Measurements from ENCODE around the gene GALNT1. TPM values are rescaled to one million over a fixed set of nuclear protein-coding genes. Genes with fewer than 3 reads are reported as not detected.

The GALNT1 gene
- total RNA-seq, 1 experiment from 2014 or later, result 54.7 TPM

GRCh38 chr18:35749701-35750100 lies 168.2 kb downstream of the GALNT1 start:
- Histone ChIP-seq H3K36me3 (ENCODE audit: control insufficient read depth in 1 of 2, insufficient read depth in 2 of 2, low read length in 2 of 2) (no peaks in the 10 kb centered on the region), H3K9me2 (ENCODE audit: insufficient read depth) (no peaks in the 10 kb centered on the region), H3K27me3 (ENCODE audit: insufficient read depth, low read length) (no peaks in the 10 kb centered on the region; the same call in 1 of the 2 replicates), H3K79me2 (ENCODE audit: insufficient read depth, low read length) (no peaks in the 10 kb centered on the region), H3K27ac (ENCODE audit: low read depth, low read length) (no peak overlapping the region), H3K4me3 (replicated peaks in 1 of 2; ENCODE audit: low read depth in 1 of 2, low read length in 2 of 2) (no peak overlapping the region), H3K9ac (ENCODE audit: low read length) (no peak overlapping the region), H3K9me3 (ENCODE audit: control insufficient read depth in 1 of 2, insufficient read depth in 1 of 2, low read depth in 1 of 2, low read length in 2 of 2) (no peaks in the 10 kb centered on the region), H4K20me1 (ENCODE audit: insufficient read depth) (no peaks in the 10 kb centered on the region), H3K4me1 (ENCODE audit: control insufficient read depth in 1 of 2, insufficient read depth in 2 of 2, low read length in 2 of 2) (no peaks in the 10 kb centered on the region), H2AFZ (ENCODE audit: low read depth, low read length, poor library complexity, severe bottlenecking) (no peak overlapping the region), H3K4me2 (ENCODE audit: low read length) (no peak overlapping the region)
- POLR2A ChIA-PET, result no interaction called here
- CTCF ChIA-PET, result no interaction called here
- BruUV-seq (replicated peaks), result no TSS peak
- RAD21 ChIA-PET (ENCODE audit: low non-redundant PET in 1 of 2, low total read pairs in 2 of 2, uncharacterized antibody in 2 of 2, unreplicated experiment in 2 of 2), result no interaction called here
- TF ChIP-seq REST (IDR thresholded peaks at IDR 0.05; ENCODE audit: low read depth) (no peak), POLR2AphosphoS5 (IDR thresholded peaks at IDR 0.05; ENCODE audit: low read depth, low read length) (no peak), ZBTB33 (IDR thresholded peaks at IDR 0.05; ENCODE audit: extremely low read depth, insufficient replicate concordance, low read length) (no peak), ELF1 (IDR thresholded peaks at IDR 0.05; ENCODE audit: borderline replicate concordance, low read depth) (no peak), SP1 (IDR thresholded peaks at IDR 0.05; ENCODE audit: low read depth) (no peak), RAD21 (IDR thresholded peaks at IDR 0.05; ENCODE audit: low read depth) (no peak), SIN3A (IDR thresholded peaks at IDR 0.05; ENCODE audit: low read depth) (no peak), MAX (IDR thresholded peaks at IDR 0.05) (no peak), YY1 (IDR thresholded peaks at IDR 0.05; ENCODE audit: extremely low read depth, insufficient replicate concordance, low read depth, low read length) (no peak), CEBPB (IDR thresholded peaks at IDR 0.05; ENCODE audit: low read depth) (no peak), EZH2phosphoT487 (IDR thresholded peaks at IDR 0.05; ENCODE audit: borderline replicate concordance) (no peak), FOSL1 (IDR thresholded peaks at IDR 0.05; ENCODE audit: low read depth) (no peak), TCF7L2 (IDR thresholded peaks at IDR 0.05; ENCODE audit: borderline replicate concordance, extremely low read depth, insufficient read depth, insufficient read length) (no peak)
- ATAC-seq (no peak), DNase-seq (ENCODE audit: low read depth, low spot score) (no peak)
- intact Hi-C loops (cut with micrococcal nuclease), result no loop called here
